NCI-H345 treated with DMSO at 0.1 percent for 48 hours (cell line): Measurements from ENCODE around the gene BCAS3.
"Not testable (repeated sequence)": the region's sequence is repeated elsewhere in the genome, so short reads cannot be mapped to it uniquely, and the experiment has no call there.

Source experiments
- DNase-seq: peaks from one replicate; lab custom pipeline; 2025; ENCODE audit not compliant: unreplicated experiment; lab: John Stamatoyannopoulos, UW

The BCAS3 gene

DNA sequence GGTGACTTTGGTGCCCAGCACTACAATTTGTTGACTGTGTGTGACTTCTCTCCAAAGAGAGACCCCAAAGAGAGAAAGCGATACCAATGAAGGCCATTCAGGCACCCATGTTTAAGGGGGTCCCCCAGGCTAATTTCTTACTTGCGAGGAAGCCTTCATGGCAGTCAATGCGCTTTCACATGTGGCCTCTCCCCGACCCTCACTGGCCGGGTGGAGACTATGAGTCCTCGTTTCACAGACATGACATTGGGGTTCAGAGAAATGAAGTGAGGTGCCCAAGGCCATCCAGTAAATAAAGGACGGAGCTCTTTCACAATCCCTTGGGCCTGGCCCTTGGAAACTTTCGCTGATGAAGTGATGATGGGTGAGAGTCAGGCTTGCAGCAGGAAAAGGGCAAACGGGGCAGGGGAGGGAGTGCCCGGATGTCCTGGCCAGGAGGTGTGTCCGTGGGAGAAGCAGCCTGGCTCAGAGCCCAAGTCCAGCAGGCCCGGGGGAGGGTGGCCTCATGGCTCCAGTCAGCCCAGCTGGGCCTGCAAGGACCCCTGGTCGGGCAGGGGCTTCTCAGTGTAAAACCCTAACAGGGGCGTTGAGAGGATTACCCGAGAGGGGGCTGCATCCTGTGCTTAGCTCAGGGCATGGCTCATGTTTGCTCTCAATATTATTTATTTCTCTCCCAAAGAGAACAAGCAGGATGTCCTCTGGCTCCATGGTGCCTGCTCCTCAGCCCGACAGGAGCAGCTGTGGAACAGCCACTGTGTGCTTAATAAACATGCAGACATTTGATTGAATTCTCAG is 736.7 kb downstream of the BCAS3 start:
- DNase-seq: no peak

DNA sequence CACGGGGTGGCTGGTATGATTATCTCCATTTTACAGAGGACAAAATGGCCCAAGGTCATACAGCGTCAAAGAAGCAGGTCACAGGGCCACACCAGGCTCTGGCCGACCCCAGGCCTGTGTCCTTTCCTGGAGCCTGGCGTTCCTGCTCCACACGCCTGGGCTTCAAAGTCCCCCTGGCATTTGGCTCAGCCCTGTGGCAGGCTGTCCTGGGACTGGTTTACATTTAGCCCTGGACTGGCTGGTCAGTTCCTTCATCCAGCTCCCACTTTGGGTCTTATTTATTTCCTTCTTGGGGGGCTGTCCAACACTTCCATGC is 737.2 kb downstream of the BCAS3 start:
- no peak for DNase-seq

DNA sequence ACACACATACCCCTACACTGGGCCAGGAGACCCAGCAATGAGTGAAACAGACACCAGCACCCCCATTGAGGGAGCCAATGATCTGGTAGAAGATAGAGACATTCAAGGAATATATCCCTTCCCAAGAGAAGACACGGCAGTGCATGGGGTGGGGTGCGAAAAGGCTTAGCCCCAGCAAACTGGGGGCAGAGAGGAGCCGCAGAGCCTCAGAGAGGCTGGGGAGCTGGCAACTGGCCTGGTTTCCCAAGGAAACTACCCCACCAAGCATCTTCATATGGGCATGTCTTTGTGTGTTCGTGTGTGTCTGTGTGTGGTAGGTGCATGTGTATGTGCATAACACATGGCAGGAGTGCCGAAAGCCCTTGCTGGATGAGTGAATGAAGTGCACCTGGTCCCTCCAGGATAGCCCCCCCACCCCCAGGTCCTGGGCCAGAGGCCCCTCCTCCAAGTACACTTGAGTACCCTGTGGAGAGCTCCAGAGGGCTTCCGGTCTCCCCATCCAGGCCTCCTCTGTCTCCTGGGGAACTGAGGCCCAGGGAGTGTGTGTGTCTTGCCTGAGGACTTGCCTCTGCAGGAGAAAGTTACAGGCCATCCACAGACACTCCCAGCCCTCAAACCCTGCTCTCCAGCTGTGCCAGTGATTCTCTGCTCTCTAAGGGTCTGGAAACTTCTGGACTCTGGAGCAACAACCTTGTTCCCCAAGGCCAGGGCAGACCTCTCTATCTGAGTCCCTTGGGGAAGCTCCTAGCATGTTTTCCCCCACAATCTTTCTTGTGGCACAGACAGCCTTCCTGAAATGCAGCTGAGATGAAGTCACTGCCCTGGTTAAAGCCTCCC is 737.9 kb downstream of the BCAS3 start:
- no peak for DNase-seq

DNA sequence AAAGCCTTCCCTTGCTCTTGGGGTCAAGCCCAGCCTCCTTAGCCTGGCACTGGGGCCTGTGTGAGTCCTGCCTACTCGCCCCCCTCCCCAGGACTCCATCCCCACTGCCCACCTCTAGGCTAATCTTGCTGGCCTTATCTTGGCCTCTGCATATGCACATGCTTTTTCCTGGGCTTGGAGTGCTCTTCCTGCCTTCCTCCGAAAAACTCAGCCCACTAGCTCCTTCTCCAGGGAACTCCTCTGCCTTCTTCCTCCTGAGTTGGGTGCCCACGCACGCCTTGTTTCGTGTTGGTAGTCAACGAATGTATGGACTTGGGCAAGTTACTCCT is 738.5 kb downstream of the BCAS3 start:
- no peak for DNase-seq

DNA sequence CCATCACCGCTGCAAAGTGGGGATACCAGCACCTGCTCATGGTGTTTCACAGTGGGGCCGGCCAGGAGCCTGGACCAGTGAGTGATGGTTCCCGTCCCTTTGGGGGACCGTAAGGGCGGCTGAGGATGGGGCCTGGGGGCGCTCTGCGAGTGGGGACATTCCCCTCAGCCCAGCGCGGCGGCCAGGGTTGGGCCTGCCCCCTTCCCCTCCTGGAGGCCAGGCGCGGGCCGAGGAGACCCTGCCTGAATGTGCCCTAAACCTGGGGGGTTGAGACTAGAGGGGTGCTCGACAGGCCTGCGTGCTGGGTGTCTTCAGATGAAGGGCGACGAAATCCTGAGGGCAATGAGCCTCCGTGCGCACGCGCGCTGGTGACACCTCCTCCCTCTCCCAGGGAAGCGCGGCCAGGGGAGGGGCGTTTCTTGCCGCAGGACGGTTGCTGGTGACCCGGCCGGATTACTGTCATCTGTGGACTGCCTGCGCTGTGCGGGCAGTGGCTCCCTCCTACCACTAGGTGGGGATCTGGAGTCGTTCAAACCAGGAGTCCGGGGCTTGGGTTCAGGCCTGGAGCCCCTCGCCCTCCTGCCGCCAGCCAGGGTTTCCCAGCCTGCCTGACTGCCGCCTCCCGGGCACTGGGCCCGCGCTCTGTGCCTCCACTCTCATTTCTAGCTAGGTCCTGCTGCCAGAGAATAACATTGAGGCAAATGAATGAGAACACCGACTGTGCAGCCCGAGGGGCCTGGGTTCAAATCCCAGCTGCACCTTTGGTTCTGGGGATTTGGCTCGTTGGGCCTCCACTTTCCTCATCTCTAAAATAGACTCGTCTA is 739.1 kb downstream of the BCAS3 start:
- peak; percentile 39 for DNase-seq

DNA sequence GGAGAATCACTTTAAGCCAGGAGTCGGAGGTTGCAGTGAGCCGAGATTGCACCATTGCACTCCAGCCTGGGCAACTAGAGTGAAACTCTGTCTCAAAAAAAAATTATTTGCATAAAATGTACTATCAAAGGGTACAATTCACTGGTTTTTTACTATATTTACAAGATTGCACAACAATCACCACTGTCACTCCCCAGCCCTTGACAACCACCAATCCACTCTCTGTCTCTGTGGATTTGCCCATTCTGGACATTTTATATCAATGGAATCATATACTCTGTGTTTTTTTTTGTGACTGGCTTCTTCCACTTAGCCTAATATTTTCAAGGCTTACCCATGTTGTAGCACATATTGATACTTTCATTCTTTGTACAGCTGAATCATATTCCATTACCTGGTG is 740.8 kb downstream of the BCAS3 start:
- no peak for DNase-seq

DNA sequence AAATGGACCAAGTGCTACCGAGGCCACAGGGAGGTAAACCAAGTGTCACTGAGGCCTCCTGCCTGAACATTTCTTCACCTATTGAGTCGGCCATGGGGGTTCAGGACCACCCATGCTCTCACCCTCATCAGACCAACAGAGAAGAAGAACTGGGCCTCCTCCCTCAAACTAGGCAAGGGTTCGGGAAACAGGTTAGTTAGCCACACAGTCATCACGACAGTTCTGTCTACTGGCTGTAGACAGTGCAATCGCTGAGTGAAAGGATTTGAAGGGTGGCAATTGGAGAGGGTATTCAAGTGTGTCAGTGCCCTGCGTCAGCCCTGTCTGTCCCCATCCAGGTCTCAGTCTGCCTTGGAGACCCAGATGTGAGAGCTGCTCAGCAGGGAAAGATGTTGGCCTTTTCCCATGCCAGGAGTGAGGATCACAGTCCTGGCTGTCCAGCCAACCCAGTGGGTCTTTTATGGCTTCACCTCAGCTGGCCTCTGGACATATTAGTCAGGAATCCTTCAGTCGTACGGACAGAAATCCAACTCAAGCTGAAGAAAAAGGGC is 741.9 kb downstream of the BCAS3 start:
- DNase-seq: no peak

DNA sequence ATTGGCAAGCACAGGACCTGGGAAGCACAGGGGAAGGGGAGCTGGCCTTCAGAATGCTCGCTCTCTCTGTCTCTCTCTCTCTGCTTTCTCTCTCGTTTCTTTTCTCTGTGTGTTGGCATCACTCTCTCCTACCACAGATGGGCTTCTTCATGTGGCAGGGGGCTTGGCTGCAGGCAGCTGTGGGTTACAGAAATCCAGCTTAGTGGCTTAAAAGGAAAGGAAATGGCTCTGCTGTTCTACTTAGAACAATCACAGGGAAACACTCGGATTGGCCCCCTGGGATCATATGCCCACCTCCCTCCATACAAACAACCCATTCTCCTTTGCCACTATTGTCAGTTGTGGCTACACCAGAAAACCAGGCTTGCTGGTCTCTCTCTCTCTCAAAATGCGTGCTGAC is 742.4 kb downstream of the BCAS3 start:
- DNase-seq: no peak

DNA sequence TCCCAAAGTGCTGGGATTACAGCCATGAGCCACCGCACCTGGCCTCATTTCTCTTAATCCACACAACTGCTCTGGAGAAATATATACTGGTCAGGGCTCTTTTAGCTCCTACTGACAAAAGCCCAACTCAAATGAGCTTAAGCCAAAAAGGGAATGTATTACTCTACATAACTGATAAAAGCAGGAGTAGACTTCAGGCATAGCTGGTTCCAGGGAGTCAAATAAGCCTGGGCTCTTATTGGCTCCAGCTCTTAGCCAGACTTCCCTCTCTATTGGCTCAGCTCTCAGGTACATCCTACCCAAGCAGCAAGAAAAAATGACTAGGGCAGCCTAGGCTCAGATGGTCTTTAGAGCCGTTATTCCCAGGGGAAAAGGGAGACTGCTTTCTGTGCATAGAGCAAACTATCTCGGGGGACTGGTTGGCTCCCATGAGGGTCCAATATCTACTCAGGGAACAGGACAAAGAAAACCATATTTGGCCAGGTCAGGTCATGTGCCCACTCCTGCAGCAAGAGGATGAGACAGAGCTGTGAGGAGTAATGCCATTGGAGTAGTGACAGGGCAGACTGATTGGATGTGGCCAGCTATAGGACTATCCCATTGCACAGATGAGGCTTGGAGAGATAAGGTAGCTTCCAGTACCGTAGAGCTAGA is 743.2 kb downstream of the BCAS3 start:
- no peak for DNase-seq

DNA sequence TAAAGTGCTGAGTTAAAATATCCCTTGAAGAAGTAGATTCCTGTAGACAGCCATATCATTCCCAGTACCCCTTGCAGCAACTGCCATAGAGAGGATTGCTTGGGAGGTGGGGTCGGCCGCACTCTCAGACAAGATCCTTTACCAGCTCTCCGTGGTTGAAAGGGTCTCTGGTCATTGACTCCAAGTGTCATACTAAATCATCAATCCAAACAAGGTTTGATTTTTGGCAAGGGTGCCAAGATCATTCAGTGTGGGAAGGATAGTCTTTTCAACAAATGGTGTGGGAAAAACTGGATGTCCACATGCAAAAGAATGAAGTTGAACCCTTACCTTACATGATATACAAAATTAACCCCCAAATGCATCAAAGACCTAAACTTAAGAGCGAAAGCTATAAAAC is 743.8 kb downstream of the BCAS3 start:
- DNase-seq: no peak

DNA sequence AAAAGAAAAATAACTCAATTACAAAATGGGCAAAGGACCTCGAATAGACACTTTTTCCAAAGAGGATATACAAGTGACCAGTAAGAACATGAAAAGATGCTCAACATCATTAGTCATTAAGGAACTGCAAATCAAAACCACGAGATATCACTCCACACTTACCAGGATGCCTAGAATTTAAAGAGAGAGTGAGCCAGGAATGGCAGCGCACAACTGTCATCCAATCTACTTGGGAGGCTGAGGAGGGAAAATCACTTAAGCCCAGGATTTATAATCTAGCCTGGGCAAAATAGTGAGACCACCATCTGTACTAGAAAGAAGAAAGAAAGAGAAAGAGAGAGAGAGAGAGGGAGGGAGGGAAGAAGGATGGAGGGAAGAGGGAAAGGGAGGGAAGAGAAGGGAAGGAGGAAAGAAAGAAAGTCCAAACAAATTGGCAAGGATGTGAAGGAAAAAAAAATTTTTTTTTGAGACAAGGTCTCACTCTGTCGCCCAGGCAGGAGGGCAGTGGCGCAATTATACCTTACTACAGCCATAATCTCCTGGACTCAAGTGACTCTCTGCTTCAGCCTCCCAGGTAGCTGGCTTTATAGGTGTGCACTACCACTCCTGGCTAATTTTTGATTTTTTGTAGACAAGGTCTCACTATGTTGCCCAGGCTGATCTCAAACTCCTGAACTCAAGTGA is 744.6 kb downstream of the BCAS3 start:
- DNase-seq: no peak

DNA sequence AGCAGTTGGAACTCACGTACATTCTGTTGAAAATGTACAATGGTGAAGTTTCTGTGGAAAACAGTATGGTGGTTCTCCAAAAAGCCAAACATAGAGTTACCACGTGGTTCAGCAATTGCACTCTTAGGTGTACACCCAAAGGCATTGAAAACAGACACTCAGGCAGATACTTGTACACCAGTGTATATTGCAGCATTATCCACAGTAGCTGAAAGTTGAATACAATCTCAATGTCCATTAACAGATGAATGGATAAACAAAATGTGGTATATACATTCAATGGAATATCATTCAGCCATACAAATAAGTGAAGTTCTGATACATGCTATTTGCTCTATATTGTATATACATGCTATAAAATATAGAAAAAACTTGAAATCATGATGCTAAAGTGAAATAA is 745.2 kb downstream of the BCAS3 start:
- no peak for DNase-seq

DNA sequence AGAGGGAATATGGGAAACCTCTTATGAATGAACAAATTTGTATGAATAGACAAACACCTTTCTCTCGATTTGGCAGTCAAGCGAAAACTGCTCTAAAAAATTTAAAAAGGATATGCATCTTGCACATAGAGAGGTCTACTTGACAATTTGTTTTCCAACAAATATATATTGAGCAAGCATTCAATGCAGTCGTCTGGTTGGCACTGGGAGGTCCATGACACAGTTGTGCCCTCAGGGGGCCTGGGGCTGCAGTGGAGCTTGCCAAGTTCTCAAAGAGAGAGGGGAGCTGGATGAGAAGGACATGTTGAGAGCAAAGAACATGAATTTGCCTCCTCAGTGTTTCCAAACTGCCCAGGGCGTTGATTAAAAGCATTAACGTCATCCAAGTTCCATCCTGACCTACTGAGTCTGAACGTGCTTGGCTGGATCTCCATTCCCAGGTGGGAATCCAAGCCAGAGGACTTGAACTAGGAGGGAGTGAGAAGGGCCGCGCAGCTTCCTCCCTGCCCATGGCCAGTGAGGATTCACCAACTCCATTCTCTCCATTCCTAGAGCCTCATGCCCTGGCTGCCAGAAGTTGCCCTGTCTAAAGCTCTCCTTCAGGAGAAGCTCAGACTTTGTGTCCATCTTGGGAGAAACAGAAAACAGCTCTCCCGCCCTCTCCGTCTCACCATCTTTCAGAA is 746.5 kb downstream of the BCAS3 start:
- peak; percentile 57 for DNase-seq

DNA sequence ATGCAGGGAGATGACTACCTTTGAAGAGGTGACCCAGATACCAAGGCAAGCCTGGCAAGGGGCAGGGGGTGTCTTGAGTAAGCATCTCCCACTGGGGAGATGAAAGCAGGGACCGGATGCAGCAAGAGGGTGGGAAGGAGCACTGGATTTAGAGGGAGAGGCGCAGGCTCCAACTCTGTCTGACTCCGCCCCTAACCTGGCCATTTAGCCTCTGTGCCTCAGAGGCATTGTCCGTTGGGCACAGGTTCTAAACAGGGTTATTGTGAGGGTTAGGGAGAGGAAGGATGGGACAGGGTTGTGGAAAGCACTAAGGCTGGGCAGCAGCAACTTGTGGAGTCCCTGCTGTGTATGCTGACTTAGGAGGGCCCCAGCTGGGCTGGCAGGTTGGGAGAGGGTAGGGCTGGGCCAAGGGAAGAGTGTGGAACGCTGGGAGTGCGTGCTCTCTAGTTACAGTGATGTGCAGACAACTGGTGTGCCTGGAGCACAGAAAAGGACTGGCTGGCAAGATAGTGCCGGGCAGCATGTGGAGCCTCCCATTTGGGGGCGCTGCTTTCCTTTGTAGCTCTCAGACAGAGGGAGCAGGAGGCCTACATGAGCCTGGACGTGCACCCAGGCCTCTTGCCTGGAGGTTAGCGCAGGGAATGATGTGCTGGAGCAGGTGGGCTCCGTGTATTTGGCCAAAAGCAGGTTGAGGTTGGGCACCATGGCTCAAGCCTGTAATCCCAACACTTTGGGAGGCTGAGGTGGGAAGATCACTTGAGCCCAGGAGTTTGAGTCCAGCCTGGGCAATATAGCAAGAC is 748.2 kb downstream of the BCAS3 start:
- no peak for DNase-seq

DNA sequence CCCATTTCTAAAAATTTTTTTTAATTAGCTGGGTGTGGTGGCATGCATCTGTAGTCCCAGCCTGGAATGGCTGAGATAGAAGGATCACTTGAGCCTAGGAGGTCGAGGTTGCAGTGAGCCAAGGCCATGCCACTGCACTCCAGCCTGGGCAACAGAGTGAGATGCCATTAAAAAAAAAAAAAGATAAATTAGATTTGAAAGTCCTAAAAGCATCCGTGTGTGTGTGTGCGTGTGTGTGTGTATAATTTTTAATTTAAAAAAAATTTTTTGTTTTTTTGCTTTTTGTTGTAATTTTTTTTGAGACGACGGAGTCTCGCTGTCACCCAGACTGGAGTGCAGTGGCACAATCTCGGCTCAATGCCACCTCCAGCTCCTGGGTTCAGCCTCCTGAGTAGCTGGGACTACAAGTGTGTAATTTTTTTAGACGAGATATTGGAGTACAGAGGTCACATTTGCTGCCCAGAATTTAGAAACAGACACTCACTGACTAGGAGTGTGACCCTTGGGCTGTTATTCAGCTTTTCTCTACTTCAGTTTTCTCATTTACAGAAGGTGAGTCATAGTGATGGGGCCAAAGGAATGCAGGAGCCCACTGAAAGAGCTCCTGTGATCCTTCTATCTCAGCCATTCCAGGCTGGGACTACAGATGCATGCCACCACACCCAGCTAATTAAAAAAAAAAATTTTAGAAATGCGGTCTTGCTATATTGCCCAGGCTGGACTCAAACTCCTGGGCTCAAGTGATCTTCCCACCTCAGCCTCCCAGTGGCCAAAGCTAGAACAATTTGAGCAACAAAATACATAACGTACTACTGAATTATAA is 749.0 kb downstream of the BCAS3 start:
- DNase-seq: no peak

DNA sequence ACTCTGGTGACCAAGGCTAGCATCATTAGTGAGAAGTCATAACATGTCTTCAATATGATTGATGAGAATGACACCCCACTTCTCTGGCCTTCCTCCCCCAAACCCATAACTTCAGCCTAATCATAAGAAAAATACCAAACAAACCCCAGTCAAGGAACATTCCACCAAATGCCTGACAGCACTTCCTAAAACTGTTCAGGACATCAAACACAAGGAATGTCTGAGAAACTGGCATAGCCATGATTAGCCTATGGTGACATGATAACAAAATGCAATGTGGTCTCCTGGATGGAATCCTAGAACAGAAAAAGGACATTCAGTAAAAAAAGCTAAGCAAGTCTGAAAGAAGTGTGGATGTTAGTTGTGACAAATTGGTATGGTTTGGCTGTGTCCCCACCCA is 749.9 kb downstream of the BCAS3 start:
- DNase-seq: no peak

DNA sequence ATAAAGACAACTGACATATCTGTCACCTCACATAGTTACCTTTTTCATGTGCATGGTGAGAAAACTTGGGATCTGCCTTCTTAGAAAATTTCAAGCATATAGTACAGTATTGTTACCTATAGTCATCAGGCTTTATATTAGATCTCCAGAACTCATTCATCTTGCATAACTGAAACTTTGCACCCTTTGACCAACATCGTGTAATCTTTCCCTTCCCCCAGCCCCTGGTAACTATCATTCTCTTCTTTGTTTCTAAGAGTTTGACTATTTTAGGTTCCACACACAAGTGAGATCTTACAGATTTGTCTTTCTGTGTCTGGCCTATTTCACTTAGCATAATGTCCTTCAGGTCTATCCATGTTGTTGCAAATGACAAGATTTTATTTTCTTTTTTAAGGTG is 751.6 kb downstream of the BCAS3 start:
- DNase-seq: no peak

DNA sequence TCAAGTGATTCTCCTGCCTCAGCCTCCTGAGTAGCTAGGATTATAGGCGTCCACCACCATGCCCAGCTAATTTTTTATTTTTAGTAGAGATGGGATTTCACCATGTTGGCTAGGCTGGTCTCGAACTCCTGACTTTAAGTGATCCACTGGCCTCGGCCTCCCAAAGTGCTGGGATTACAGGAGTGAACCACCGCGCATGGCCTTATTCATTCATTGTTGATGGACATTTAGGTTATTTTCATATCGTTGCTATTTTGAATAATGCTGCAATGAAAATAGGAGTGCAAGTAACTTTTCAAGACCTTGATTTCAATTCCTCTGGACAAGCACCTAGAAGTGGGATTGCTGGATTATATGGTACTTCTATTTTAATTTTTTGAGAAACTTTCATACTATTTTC is 752.2 kb downstream of the BCAS3 start:
- not testable (repeated sequence) for DNase-seq
